SK-N-SH treated with all-trans-retinoic acid at 6 μM for 48 hours (cell line): Measurements from ENCODE around the gene SLC50A1.

Experiments
- ATAC-seq: fragments of 200-7000 bp; cut with Tn5 transposase; 3 replicates; pipeline ENCODE4 v1.9.1; 2020; ENCODE audit warnings: mild to moderate bottlenecking, moderate library complexity
- ARNTL ChIP-seq: fragments of 450-650 bp; formaldehyde crosslinking; IDR thresholded peaks from 2 replicates; pipeline ENCODE4 v1.5.0; 2020; ENCODE audit warnings: low read depth, mild to moderate bottlenecking, moderate library complexity, borderline replicate concordance
- BACH2 ChIP-seq: fragments of 250-450 bp; sonication (Bioruptor Pico); IDR thresholded peaks from 2 replicates; pipeline ENCODE4 v1.9.0; 2021; ENCODE audit warnings: mild to moderate bottlenecking, borderline replicate concordance
- CSDC2 ChIP-seq: fragments of 250-450 bp; sonication (Bioruptor Pico); IDR thresholded peaks from 2 replicates; pipeline ENCODE4 v1.5.0; 2020; ENCODE audit warnings: mild to moderate bottlenecking, moderate library complexity
- ESRRG ChIP-seq: fragments of 250-450 bp; sonication (Bioruptor Pico); IDR thresholded peaks from 2 replicates; pipeline ENCODE4 v1.6.1; 2021; ENCODE audit warnings: mild to moderate bottlenecking
- GLIS3 ChIP-seq: fragments of 250-450 bp; sonication (Bioruptor Pico); IDR thresholded peaks from 2 replicates; pipeline ENCODE4 v1.5.0; 2020; ENCODE audit warnings: mild to moderate bottlenecking, moderate library complexity
- ISL1 ChIP-seq: fragments of 250-450 bp; sonication (Bioruptor Pico); IDR thresholded peaks from 2 replicates; pipeline ENCODE4 v2.1.2; 2022; ENCODE audit warnings: mild to moderate bottlenecking, moderate library complexity
- OSR1 ChIP-seq: fragments of 250-450 bp; sonication (Bioruptor Pico); IDR thresholded peaks from 2 replicates; pipeline ENCODE4 v1.8.0; 2022; ENCODE audit warnings: moderate library complexity, mild to moderate bottlenecking, inconsistent platforms
- PPARA ChIP-seq: fragments of 250-450 bp; sonication (Bioruptor Pico); IDR thresholded peaks from 2 replicates; pipeline ENCODE4 v1.5.0; 2020; ENCODE audit warnings: mild to moderate bottlenecking, borderline replicate concordance
- RARB ChIP-seq: fragments of 250-450 bp; sonication (Bioruptor Pico); IDR thresholded peaks from 2 replicates; pipeline ENCODE4 v1.8.0; 2021; ENCODE audit warnings: mild to moderate bottlenecking, moderate library complexity
- SNAI2 ChIP-seq: fragments of 250-450 bp; sonication (Bioruptor Pico); IDR thresholded peaks from 2 replicates; pipeline ENCODE4 v1.5.0; 2020; ENCODE audit warnings: mild to moderate bottlenecking, moderate library complexity
- TCF4 ChIP-seq: fragments of 250-450 bp; sonication (Bioruptor Pico); IDR thresholded peaks from 2 replicates; pipeline ENCODE4 v1.8.0; 2021; ENCODE audit warnings: mild to moderate bottlenecking, moderate library complexity, borderline replicate concordance
- TOX ChIP-seq: fragments of 250-450 bp; sonication (Bioruptor Pico); IDR thresholded peaks from 2 replicates; pipeline ENCODE4 v1.8.0; 2021; ENCODE audit warnings: mild to moderate bottlenecking, moderate library complexity, borderline replicate concordance
- ZC3H10 ChIP-seq: fragments of 250-450 bp; sonication (Bioruptor Pico); IDR thresholded peaks from 2 replicates; pipeline ENCODE4 v1.5.1; 2021; ENCODE audit warnings: mild to moderate bottlenecking, moderate library complexity
- ZFP30 ChIP-seq: fragments of 450-650 bp; formaldehyde crosslinking; IDR thresholded peaks from 2 replicates; pipeline ENCODE4 v1.5.0; 2022; ENCODE audit warnings: mild to moderate bottlenecking, moderate library complexity
- ZNF565 ChIP-seq: fragments of 450-650 bp; formaldehyde crosslinking; conservative IDR thresholded peaks from 2 replicates; pipeline ENCODE4 v1.5.0; 2020; ENCODE audit warnings: low read depth, mild to moderate bottlenecking, moderate library complexity
- ZNF70 ChIP-seq: fragments of 450-650 bp; formaldehyde crosslinking; IDR thresholded peaks from 2 replicates; pipeline ENCODE4 v1.5.0; 2020; ENCODE audit warnings: mild to moderate bottlenecking, moderate library complexity
- TF ChIP-seq, protein P1 (sequence below): fragments of 250-450 bp; sonication (Bioruptor Pico); IDR thresholded peaks from 2 replicates; pipeline ENCODE4 v1.5.0; 2020; ENCODE audit warnings: mild to moderate bottlenecking, moderate library complexity
- TF ChIP-seq, protein P2 (sequence below): fragments of 250-450 bp; sonication (Bioruptor Pico); IDR thresholded peaks from 2 replicates; pipeline ENCODE4 v1.5.1; 2020; ENCODE audit warnings: low read depth, mild to moderate bottlenecking, moderate library complexity
- TF ChIP-seq, protein P3 (sequence below): fragments of 250-450 bp; sonication (Bioruptor Pico); IDR thresholded peaks from 2 replicates; pipeline ENCODE4 v1.8.0; 2021; ENCODE audit warnings: low read depth, mild to moderate bottlenecking, moderate library complexity, borderline replicate concordance
- TF ChIP-seq, protein P4 (sequence below): fragments of 250-450 bp; sonication (Bioruptor Pico); IDR thresholded peaks from 2 replicates; pipeline ENCODE4 v1.5.1; 2021; ENCODE audit warnings: mild to moderate bottlenecking, moderate library complexity
- TF ChIP-seq, protein P5 (sequence below): fragments of 250-450 bp; sonication (Bioruptor Pico); IDR thresholded peaks from 2 replicates; pipeline ENCODE4 v1.8.0; 2020; ENCODE audit warnings: mild to moderate bottlenecking, moderate library complexity, borderline replicate concordance

SLC50A1 gene

DNA sequence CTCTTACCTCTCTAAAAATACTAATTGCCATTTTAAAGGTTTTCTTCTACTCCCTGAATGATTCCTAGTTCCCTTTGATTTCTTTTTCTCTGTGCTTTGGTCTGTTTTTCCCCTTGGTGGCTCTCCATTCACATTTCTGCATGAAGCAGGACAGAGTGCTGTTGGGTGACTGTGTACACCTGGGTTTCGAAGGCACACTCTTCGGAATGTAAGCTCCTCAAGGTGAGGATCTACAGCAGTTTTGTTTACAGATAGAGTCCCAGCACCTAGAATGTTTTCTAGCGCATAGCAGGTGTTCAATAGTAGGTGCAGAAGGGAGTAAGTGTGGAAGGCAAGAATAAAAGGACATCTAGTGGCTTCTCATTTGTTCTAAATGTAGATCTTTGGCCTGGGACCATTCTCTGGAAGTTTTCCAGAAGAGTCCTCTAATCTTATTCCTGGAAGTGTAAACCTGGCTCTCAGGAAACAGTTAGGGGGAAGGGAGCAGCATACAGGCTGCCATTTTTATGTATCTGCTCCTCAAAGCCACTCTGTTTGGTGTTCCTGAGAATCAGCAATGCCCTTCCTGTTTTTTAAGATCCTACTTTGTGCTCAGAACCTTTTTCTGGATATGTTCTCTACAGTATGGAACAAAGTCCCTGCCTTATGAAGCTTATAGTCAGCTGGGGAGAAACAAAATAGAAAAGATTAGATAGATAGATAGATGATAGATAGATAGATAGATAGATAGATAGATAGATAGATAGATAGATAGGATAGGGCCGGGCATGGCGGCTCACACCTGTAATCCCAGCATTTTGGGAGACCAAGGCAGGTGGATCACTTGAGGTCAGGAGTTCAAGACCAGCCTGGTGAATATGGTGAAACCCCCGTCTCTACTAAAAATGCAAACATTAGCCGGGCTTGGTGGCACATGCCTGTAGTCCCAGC lies 30.8 kb upstream of the SLC50A1 start:
- no peak for ATAC-seq
- TF ChIP-seq SNAI2 (CRISPR knock-in tag) (no peak), TCF4 (CRISPR knock-in tag) (no peak), ZC3H10 (CRISPR knock-in tag) (no peak), OSR1 (CRISPR knock-in tag) (no peak), CSDC2 (CRISPR knock-in tag) (no peak), ZNF70 (CRISPR knock-in tag) (no peak), TOX (CRISPR knock-in tag) (no peak), ISL1 (CRISPR knock-in tag) (no peak), ARNTL (CRISPR knock-in tag) (no peak), BACH2 (no peak), ESRRG (CRISPR knock-in tag) (no peak), PPARA (CRISPR knock-in tag) (no peak), ZNF565 (CRISPR knock-in tag) (no peak), ZFP30 (CRISPR knock-in tag) (no peak)
- TF ChIP-seq, protein P1, sequence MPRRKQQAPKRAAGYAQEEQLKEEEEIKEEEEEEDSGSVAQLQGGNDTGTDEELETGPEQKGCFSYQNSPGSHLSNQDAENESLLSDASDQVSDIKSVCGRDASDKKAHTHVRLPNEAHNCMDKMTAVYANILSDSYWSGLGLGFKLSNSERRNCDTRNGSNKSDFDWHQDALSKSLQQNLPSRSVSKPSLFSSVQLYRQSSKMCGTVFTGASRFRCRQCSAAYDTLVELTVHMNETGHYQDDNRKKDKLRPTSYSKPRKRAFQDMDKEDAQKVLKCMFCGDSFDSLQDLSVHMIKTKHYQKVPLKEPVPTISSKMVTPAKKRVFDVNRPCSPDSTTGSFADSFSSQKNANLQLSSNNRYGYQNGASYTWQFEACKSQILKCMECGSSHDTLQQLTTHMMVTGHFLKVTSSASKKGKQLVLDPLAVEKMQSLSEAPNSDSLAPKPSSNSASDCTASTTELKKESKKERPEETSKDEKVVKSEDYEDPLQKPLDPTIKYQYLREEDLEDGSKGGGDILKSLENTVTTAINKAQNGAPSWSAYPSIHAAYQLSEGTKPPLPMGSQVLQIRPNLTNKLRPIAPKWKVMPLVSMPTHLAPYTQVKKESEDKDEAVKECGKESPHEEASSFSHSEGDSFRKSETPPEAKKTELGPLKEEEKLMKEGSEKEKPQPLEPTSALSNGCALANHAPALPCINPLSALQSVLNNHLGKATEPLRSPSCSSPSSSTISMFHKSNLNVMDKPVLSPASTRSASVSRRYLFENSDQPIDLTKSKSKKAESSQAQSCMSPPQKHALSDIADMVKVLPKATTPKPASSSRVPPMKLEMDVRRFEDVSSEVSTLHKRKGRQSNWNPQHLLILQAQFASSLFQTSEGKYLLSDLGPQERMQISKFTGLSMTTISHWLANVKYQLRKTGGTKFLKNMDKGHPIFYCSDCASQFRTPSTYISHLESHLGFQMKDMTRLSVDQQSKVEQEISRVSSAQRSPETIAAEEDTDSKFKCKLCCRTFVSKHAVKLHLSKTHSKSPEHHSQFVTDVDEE (CRISPR knock-in tag), result no peak
- TF ChIP-seq, protein P2, sequence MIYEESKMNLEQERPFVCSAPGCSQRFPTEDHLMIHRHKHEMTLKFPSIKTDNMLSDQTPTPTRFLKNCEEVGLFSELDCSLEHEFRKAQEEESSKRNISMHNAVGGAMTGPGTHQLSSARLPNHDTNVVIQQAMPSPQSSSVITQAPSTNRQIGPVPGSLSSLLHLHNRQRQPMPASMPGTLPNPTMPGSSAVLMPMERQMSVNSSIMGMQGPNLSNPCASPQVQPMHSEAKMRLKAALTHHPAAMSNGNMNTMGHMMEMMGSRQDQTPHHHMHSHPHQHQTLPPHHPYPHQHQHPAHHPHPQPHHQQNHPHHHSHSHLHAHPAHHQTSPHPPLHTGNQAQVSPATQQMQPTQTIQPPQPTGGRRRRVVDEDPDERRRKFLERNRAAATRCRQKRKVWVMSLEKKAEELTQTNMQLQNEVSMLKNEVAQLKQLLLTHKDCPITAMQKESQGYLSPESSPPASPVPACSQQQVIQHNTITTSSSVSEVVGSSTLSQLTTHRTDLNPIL, result no peak
- TF ChIP-seq, protein P3, sequence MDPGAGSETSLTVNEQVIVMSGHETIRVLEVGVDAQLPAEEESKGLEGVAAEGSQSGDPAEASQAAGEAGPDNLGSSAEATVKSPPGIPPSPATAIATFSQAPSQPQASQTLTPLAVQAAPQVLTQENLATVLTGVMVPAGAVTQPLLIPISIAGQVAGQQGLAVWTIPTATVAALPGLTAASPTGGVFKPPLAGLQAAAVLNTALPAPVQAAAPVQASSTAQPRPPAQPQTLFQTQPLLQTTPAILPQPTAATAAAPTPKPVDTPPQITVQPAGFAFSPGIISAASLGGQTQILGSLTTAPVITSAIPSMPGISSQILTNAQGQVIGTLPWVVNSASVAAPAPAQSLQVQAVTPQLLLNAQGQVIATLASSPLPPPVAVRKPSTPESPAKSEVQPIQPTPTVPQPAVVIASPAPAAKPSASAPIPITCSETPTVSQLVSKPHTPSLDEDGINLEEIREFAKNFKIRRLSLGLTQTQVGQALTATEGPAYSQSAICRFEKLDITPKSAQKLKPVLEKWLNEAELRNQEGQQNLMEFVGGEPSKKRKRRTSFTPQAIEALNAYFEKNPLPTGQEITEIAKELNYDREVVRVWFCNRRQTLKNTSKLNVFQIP (CRISPR knock-in tag), result no peak
- TF ChIP-seq, protein P4, sequence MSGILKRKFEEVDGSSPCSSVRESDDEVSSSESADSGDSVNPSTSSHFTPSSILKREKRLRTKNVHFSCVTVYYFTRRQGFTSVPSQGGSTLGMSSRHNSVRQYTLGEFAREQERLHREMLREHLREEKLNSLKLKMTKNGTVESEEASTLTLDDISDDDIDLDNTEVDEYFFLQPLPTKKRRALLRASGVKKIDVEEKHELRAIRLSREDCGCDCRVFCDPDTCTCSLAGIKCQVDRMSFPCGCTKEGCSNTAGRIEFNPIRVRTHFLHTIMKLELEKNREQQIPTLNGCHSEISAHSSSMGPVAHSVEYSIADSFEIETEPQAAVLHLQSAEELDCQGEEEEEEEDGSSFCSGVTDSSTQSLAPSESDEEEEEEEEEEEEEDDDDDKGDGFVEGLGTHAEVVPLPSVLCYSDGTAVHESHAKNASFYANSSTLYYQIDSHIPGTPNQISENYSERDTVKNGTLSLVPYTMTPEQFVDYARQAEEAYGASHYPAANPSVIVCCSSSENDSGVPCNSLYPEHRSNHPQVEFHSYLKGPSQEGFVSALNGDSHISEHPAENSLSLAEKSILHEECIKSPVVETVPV (CRISPR knock-in tag), result no peak
- TF ChIP-seq, protein P5, sequence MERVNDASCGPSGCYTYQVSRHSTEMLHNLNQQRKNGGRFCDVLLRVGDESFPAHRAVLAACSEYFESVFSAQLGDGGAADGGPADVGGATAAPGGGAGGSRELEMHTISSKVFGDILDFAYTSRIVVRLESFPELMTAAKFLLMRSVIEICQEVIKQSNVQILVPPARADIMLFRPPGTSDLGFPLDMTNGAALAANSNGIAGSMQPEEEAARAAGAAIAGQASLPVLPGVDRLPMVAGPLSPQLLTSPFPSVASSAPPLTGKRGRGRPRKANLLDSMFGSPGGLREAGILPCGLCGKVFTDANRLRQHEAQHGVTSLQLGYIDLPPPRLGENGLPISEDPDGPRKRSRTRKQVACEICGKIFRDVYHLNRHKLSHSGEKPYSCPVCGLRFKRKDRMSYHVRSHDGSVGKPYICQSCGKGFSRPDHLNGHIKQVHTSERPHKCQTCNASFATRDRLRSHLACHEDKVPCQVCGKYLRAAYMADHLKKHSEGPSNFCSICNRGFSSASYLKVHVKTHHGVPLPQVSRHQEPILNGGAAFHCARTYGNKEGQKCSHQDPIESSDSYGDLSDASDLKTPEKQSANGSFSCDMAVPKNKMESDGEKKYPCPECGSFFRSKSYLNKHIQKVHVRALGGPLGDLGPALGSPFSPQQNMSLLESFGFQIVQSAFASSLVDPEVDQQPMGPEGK (CRISPR knock-in tag), result no peak

DNA sequence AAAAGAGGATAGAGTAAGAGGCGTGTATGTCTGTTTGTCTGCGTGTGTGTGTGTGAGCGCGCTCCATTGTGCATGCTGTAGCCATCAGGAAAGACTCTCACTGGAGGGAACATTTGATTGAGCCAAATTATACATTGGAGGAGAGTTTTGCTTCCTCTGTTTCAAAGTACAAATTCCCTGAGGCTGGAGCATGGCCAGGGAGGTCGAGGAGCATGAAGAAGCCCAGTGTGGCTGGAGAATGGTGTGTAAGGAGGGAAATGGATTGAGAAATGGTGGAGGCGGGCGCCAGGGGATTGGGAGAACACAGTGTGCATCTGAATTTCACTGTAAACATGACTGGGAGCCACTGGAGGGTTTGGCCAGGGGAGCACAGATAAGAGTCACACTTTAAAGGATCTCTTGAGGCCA lies 30.0 kb upstream of the SLC50A1 start:
- ATAC-seq, result no peak
- no peak for TF ChIP-seq ESRRG (CRISPR knock-in tag)
- no peak for TF ChIP-seq CSDC2 (CRISPR knock-in tag)
- no peak for TF ChIP-seq ZFP30 (CRISPR knock-in tag)
- TF ChIP-seq GLIS3, result no peak
- TF ChIP-seq, protein P1 (CRISPR knock-in tag), result no peak
- no peak for TF ChIP-seq ISL1 (CRISPR knock-in tag)
- TF ChIP-seq TCF4 (CRISPR knock-in tag), result no peak
- no peak for TF ChIP-seq TOX (CRISPR knock-in tag)
- TF ChIP-seq, protein P2, result no peak
- TF ChIP-seq RARB, result no peak
- no peak for TF ChIP-seq ZNF70 (CRISPR knock-in tag)
- TF ChIP-seq ZC3H10 (CRISPR knock-in tag), result no peak
